GM15510 (cell line): ENCODE data around the gene FNDC11.

Experiments
- POLR2A ChIP-seq: IDR thresholded peaks from 3 replicates; pipeline ENCODE4 v1.6.1; 2011; ENCODE audit warnings: borderline replicate concordance; ENCODE audit not compliant: insufficient read length; ENCODE audit errors: extremely low read depth

FNDC11 gene

GRCh38 chr20:63542696-63543095 is 11.3 kb upstream of the FNDC11 start:
- no peak for TF ChIP-seq POLR2A

GRCh38 chr20:63543131-63543530 is 10.8 kb upstream of the FNDC11 start:
- TF ChIP-seq POLR2A, result no peak

- TF ChIP-seq POLR2A, result no peak
Observed at GRCh38 chr20:63543733-63544132, 10.2 kb upstream of the FNDC11 start.

GRCh38 chr20:63544241-63544957 is 9.6 kb upstream of the FNDC11 start:
- no peak for TF ChIP-seq POLR2A

GRCh38 chr20:63544958-63545516 is 8.9 kb upstream of the FNDC11 start:
- no peak for TF ChIP-seq POLR2A

GRCh38 chr20:63545814-63546213 is 8.1 kb upstream of the FNDC11 start:
- TF ChIP-seq POLR2A, result no peak

- no peak for TF ChIP-seq POLR2A
Observed at GRCh38 chr20:63546256-63546955, 7.6 kb upstream of the FNDC11 start.

- TF ChIP-seq POLR2A, result no peak
Observed at GRCh38 chr20:63546956-63547724, 6.8 kb upstream of the FNDC11 start.

GRCh38 chr20:63547725-63548480 is 6.1 kb upstream of the FNDC11 start, which contains the start of gene SRMS:
SRMS (minus strand) TSS chr20:63547749; CDS start chr20:63547463, 286 bp downstream.
- TF ChIP-seq POLR2A, result no peak

GRCh38 chr20:63548542-63548941 is 5.4 kb upstream of the FNDC11 start:
- no peak for TF ChIP-seq POLR2A

GRCh38 chr20:63549019-63549418 is 4.9 kb upstream of the FNDC11 start:
- TF ChIP-seq POLR2A, result no peak

- TF ChIP-seq POLR2A, result no peak
Observed at GRCh38 chr20:63549679-63550282, 4.2 kb upstream of the FNDC11 start.

GRCh38 chr20:63551068-63551467 is 2.9 kb upstream of the FNDC11 start:
- no peak for TF ChIP-seq POLR2A
